Adrenal gland (tissue), 12 donors: ENCODE results near the gene NXN. TPM values are rescaled to one million over a fixed set of nuclear protein-coding genes. Genes with fewer than 3 reads are reported as not detected.

Experiments used
- DNase-seq, 7 donors: peaks; one replicate each; pipeline ENCODE4 v3.0.0-alpha.2; 2019 to 2020
- H3K27ac ChIP-seq, 5 donors: fragments of 200-600 bp; sonication (generic) in 4 of 5; 1 replicate in 3 of 5; 2 replicates in 2 of 5; pipeline versions ENCODE4 v1.5.1 to v1.8.0; 2016 to 2020; ENCODE audit warnings: mild to moderate bottlenecking in 1 of 5
- H3K27me3 ChIP-seq: fragments of 200-600 bp; 2 replicates; pipeline ENCODE4 v1.8.0; 2021
- H3K36me3 ChIP-seq, 2 donors: fragments of 200-600 bp; replicated peaks in 1 of 2; 1 replicate in 1 of 2; 2 replicates in 1 of 2; pipeline versions ENCODE4 v1.5.1 to v1.8.0; 2018 to 2022
- H3K4me1 ChIP-seq, 2 donors: fragments of 200-600 bp; replicated peaks in 1 of 2; 1 replicate in 1 of 2; 2 replicates in 1 of 2; pipeline versions ENCODE4 v1.5.1 to v1.8.0; 2018 to 2021
- H3K4me3 ChIP-seq, 4 donors: fragments of 200-600 bp; sonication (generic) in 3 of 4; one replicate each; pipeline ENCODE4 v1.5.1; 2016 to 2018
- H3K9me3 ChIP-seq, 3 donors: fragments of 200-600 bp; sonication (generic) in 1 of 3; replicated peaks in 1 of 3; 1 replicate in 2 of 3; 2 replicates in 1 of 3; pipeline versions ENCODE4 v1.5.1 to v1.8.0; 2016 to 2021
- CTCF ChIP-seq, 6 experiments: fragments of 450-650 bp in 4 of 6; fragments of 200-600 bp in 2 of 6; sonication (generic) in 1 of 6; IDR thresholded peaks; 1 replicate in 5 of 6; 2 replicates in 1 of 6; pipeline versions ENCODE4 v1.5.1 to v1.8.0; 2016 to 2021; ENCODE audit warnings: antibody characterized with exemption in 6 of 6, mild to moderate bottlenecking in 2 of 6, moderate library complexity in 1 of 6
- POLR2A ChIP-seq, 2 donors: fragments of 450-650 bp; IDR thresholded peaks; one replicate each; pipeline ENCODE4 v1.6.1; 2017; ENCODE audit warnings: antibody characterized with exemption in 2 of 2, mild to moderate bottlenecking in 2 of 2, moderate library complexity in 1 of 2
- WGBS, 4 donors: extraction: QIAGEN DNeasy Blood & Tissue Kit in 2 of 4; methylation state at CpG; one replicate each; pipeline versions ENCODE4 v1.1.5 to v1.1.7; 2013 to 2017; 5-methylcytosine and 5-hydroxymethylcytosine counted together
- intact Hi-C, 2 donors: fragments of 100-400 bp; cut with DNase I; formaldehyde crosslinking; loops; one replicate each; pipeline versions ENCODE4 v1.14.1 to v1.15.0; 2022 to 2023
- polyA plus RNA-seq, 3 donors: library from polyadenylated mRNA; stranded (reverse); fragments of 200-250 nt in 2 of 3; fragments of 350-450 nt in 1 of 3; fragmentation: Illumina TruSeq in 1 of 3; extraction: RNeasy Lipid Tissue Mini Kit (QIAGEN cat#74804) in 1 of 3; gene quantifications; one replicate each; pipeline ENCODE4 v1.2.3, GENCODE V29; 2013 to 2014
- total RNA-seq, 9 donors: library from RNA; depleted of rRNA in 4 of 9; stranded (reverse); fragments of >200 nt in 4 of 9; fragments of 120-200 nt in 1 of 9; fragmentation: NEBNext Ultra II Directional in 1 of 9; extraction: Animal tissue kit (Norgen Biotek cat#: 25700) in 1 of 9; gene quantifications; one replicate each; pipeline versions ENCODE4 v1.1.0 to v1.2.4, GENCODE V29; 2013 to 2023
- donor health status: healthy with polysubstance abuse.
- donor health status: Bipolar disorder and iron deficiency.
- donor health status: DM: yes; HTN: yes; CAD: no.
- donor health status: DM: no; HTN: no; CAD: no.
- donor health status: DM: no; HTN: no; CAD: no.
- donor health status: DM: yes; HTN: yes; CAD: no.

The NXN gene
- total and polyA plus RNA-seq, 12 donors = 3.6 to 24.7 (median 10.9) TPM

GRCh38 chr17:930258-930657 is 49.3 kb downstream of the NXN start:
- DNase-seq = no peak
- H3K27me3 ChIP-seq = no peaks in the 10 kb centered on the region
- H3K4me1 ChIP-seq = peaks cover 0 to 5% of the 10 kb centered on the region in 2 donors
- H3K9me3 ChIP-seq = no peaks in the 10 kb centered on the region
- no peak overlapping the region for H3K27ac ChIP-seq
- intact Hi-C loops = no loop called here
- no peak overlapping the region for H3K4me3 ChIP-seq
- TF ChIP-seq CTCF (IDR thresholded peaks at IDR 0.05) (no peak), POLR2A (IDR thresholded peaks at IDR 0.05) (no peak)
- H3K36me3 ChIP-seq = no peaks in the 10 kb centered on the region
- 86 to 89% (median 87%) methylated on average over 9 of the region's 9 CpGs for WGBS, 4 donors

GRCh38 chr17:929586-929985 is 50.0 kb downstream of the NXN start:
- Histone ChIP-seq H3K27ac (no peak overlapping the region), H3K36me3 (no peaks in the 10 kb centered on the region), H3K4me3 (no peak overlapping the region), H3K9me3 (no peaks in the 10 kb centered on the region), H3K4me1 (peaks cover 0 to 5% of the 10 kb centered on the region in 2 donors), H3K27me3 (no peaks in the 10 kb centered on the region)
- WGBS, 4 donors = 64 to 81% (median 74%) methylated on average over 7 to 8 of the region's 8 CpGs
- TF ChIP-seq POLR2A (IDR thresholded peaks at IDR 0.05) = no peak
- TF ChIP-seq CTCF (IDR thresholded peaks at IDR 0.05) = no peak
- intact Hi-C loops = no loop called here
- DNase-seq = no peak

GRCh38 chr17:927611-928461 is 51.7 kb downstream of the NXN start:
- H3K4me3 ChIP-seq = no peak overlapping the region
- 75 to 82% (median 80%) methylated on average over 14 to 17 of the region's 17 CpGs for WGBS, 4 donors

GRCh38 chr17:925817-926216 is 53.8 kb downstream of the NXN start:
- Histone ChIP-seq H3K27ac (no peak overlapping the region), H3K36me3 (no peaks in the 10 kb centered on the region), H3K4me3 (no peak overlapping the region), H3K9me3 (no peaks in the 10 kb centered on the region), H3K27me3 (no peaks in the 10 kb centered on the region), H3K4me1 (no peaks in the 10 kb centered on the region)
- WGBS, 4 donors = 70 to 77% (median 76%) methylated on average over 6 of the region's 6 CpGs
- DNase-seq = no peak
- TF ChIP-seq CTCF (IDR thresholded peaks at IDR 0.05) (no peak), POLR2A (IDR thresholded peaks at IDR 0.05) (no peak)
- intact Hi-C loops = no loop called here

More at GRCh38 chr17:927611-928461, 51.7 kb downstream of the NXN start:
- no peak for TF ChIP-seq POLR2A (IDR thresholded peaks at IDR 0.05)
- H3K9me3 ChIP-seq = no peaks in the 10 kb centered on the region
- H3K27ac ChIP-seq = no peak overlapping the region
- DNase-seq = no peak
- no peaks in the 10 kb centered on the region for H3K36me3 ChIP-seq
- no peaks in the 10 kb centered on the region for H3K27me3 ChIP-seq
- intact Hi-C loops = no loop called here
- H3K4me1 ChIP-seq = peaks cover 0 to under 1% of the 10 kb centered on the region in 2 donors
